Right ventricle myocardium inferior (tissue), 1 donor: ENCODE data around the gene SPTAN1. TPM values are rescaled to one million over a fixed set of nuclear protein-coding genes. Genes with fewer than 3 reads are reported as not detected.
A peak's percentile ranks its signal among the peaks of the same experiment; 100 is the strongest.
"Not testable (repeated sequence)": the region's sequence is repeated elsewhere in the genome, so short reads cannot be mapped to it uniquely, and the experiment has no call there.

ENCODE experiments used
- ATAC-seq: fragments of 200-7000 bp; cut with Tn5 transposase; one replicate; pipeline ENCODE4 v1.9.1; 2020; ENCODE audit warnings: mild to moderate bottlenecking, moderate library complexity
- DNase-seq: peaks from one replicate; pipeline ENCODE4 v3.0.0; 2021; ENCODE audit errors: missing footprints
- intact Hi-C: fragments of 100-400 bp; cut with DNase I; formaldehyde crosslinking; loops from one replicate; pipeline ENCODE4 v1.11.0; 2022
- long read RNA-seq: library from polyadenylated mRNA; unstranded; transcript quantifications from one replicate; pipeline ENCODE4 v2.0.0, GENCODE V29; 2021
- total RNA-seq: library from RNA; stranded (reverse); fragmentation: NEBNext Ultra II Directional; extraction: Animal tissue kit (Norgen Biotek cat#: 25700); gene quantifications from one replicate; pipeline ENCODE4 v1.2.1, GENCODE V29; 2021
- donor health status: DM: no; HTN: yes; CAD: no; lungs with severe emphysema.

The SPTAN1 gene
- total RNA-seq, result 247 TPM
- long read RNA-seq, full-length matches to known transcripts, result 6 of 37 reads
- long read RNA-seq, partial matches to known transcripts, result 21 of 37 reads
- long read RNA-seq, other reads (novel, unspliced or antisense), result 10 of 37 reads

GRCh38 chr9:128552153-128552743 is at the start of gene SPTAN1:
SPTAN1 (plus strand) TSS chr9:128552587; CDS start chr9:128566741, 14,154 bp downstream.
- DNase-seq (peak; percentile 95), ATAC-seq (peak; percentile 90)
- intact Hi-C loops, result loop anchor here (5.0 kb wide), 1 partner anchor 50 kb away; the partner anchor contains the start of gene GLE1

DNA sequence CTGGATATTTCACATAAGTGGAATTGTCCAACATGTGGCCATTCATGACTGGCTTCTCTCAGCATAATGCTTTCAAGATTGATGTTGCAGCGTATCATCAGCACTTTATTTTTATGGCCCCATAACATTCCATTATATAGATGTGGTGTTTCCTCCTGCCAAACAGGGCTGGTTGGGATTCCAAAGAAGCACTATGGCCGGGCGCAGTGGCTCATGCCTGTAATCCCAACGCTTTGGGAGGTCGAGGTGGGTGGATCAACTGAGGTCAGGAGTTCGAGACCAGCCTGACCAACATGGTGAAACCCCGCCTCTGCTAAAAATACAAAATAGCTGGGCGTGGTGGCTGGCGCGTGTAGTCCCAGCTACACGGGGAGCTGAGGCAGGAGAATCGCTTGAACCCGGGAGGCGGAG is 49.0 kb upstream of the SPTAN1 start:
- intact Hi-C loops, result loop anchor here (5.0 kb wide), 1 partner anchor 49 kb away; the partner anchor contains the start of gene SPTAN1
- not testable (repeated sequence) for DNase-seq, ATAC-seq

- DNase-seq, result no peak
- intact Hi-C loops, result loop anchor here (5.0 kb wide), 1 partner anchor 48 kb away; the partner anchor contains the start of gene SPTAN1
- no peak for ATAC-seq
Observed at GRCh38 chr9:128503870-128504269, 48.5 kb upstream of the SPTAN1 start.

DNA sequence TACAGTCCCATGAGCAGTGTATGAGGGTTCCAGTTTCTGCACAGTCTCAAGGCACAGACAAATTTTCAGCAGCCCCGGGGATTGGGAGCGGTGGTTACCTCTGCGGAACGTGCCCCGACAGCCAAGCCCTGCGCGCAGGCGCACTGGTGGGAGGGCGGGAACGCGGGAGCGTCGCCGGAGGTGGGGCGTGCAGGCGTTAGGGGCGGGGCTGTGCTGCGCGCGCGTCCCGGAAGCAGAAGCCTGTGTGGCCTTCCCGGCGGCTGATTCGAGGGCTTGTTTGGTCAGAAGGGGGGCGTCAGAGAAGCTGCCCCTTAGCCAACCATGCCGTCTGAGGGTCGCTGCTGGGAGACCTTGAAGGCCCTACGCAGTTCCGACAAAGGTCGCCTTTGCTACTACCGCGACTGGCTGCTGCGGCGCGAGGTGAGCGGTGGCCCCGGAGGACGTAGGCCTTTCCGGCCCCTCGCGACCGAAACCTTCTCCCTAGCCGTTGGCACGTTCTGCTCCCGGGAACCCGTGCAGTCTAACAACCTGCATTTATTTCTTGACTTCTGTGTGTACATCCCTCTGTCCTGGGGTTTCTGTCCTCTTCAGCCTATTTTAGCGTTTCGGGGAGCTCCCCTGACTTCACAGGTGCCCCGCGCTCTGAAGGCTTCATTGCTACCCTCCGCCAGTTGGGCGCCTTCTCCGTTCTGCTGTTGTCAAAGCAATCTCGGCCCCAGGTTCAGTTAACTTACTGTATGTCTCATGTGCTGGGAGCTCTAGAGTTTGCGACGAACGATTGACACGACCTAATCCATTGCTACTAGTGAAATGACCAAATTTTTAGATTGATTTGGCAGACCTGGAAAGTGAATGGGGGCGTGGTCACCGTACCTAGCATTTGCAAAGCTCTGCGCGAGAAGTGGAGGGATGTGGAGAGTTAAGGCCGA is 47.6 kb upstream of the SPTAN1 start, which contains the start of gene GLE1:
Gene GLE1 (plus strand): TSS at position 235 of the 929 bp plus-strand sequence. CDS start 87 bp downstream, at position 322.
- ATAC-seq (peak; percentile 100), DNase-seq (peak; percentile 99)
- intact Hi-C loops, result loop anchor here (5.0 kb wide), 1 partner anchor 48 kb away; the partner anchor contains the start of gene SPTAN1

DNA sequence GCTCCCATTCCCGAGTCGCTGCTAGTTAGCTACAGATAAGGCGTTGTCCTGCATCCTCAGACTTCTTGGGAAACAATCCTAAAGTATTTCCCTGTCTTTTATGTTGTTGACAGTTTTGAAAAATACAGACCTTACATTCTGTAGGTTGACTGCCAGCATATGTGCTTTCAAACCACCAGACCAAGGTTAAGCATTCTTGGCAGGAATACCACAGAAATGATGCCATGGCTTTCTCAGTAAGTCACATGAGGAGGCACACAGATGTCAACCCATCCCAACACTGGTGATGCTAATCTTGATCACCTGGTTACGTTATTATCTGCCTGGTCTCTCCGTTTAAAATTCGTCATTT is 47.0 kb upstream of the SPTAN1 start:
- ATAC-seq (no peak), DNase-seq (no peak)
- intact Hi-C loops, result no loop called here

DNA sequence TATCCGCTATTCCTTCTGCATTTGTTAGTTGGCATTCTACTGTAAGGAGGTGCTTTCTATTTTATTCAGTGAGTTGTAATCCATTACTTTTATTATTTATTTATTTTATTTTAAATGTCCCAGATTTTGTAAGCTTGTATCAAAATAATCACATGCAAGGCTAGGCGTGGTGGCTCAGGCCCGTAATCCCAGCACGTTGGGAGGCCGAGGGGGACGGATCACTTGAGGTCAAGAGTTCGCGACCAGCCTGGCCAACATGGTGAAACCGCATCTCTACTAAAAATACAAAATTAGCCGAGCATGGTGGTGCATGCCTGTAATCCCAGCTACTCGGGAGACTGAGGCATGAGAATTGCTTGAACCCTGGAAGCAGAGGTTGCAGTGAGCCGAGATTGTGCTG is 46.5 kb upstream of the SPTAN1 start:
- intact Hi-C loops, ATAC-seq, DNase-seq: not testable (repeated sequence)

- intact Hi-C loops, result no loop called here
- ATAC-seq (no peak), DNase-seq (no peak)
Observed at GRCh38 chr9:128512820-128513219, 39.6 kb upstream of the SPTAN1 start.

- intact Hi-C loops, result no loop called here
- no peak for DNase-seq
- no peak for ATAC-seq
Observed at GRCh38 chr9:128521956-128522355, 30.4 kb upstream of the SPTAN1 start.

DNA sequence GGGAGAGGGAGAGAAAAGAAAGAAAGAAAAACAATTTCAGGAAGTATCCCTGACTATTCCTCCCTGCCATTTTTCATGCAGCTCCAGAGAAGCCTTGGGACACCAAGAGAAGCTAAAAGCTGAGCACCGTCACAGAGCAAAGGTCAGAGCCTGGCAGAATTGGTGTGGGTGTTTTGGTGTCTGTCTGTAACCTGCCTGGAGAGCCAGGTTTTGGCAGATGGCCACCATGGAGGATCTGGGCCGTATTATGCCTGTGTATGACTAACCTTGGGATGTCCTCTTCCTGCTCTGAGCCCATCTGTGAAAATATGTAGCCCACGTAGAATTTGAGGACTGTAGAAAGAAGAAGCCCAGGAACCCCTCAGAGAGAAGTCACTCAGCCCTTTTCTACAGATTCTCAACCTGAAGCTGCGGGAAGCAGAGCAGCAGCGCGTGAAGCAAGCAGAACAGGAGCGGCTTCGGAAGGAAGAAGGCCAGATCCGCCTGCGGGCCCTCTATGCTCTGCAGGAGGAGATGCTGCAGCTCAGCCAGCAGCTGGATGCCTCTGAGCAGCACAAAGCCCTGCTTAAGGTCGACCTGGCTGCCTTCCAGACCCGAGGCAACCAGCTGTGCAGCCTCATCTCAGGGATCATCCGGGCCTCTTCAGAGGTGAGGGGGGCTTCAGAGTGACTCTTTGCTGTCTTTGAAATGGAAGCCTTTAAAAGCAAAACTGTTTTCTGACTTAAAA is 29.0 kb upstream of the SPTAN1 start:
- peak; percentile 52 for ATAC-seq
- intact Hi-C loops, result no loop called here
- DNase-seq, result no peak

DNA sequence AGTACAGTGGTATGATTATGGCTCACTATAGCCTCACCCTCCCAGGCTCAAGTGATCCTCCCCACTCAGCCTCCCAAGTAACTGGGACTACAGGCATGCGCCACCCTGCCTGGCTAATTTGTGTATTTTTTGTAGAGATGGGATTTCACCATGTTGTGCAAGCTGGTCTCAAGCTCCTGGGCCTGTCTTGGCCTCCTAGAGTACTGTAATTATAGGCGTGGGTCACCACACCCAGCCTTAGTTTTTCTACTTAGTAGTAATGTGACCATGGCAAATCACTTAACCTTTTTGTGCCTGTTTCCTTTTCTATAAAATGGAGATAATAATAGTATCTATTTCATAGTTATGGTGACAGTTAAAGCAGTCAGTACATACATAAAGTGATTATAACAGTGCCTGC is 25.7 kb upstream of the SPTAN1 start:
- ATAC-seq (no peak), DNase-seq (no peak)
- intact Hi-C loops, result no loop called here

- DNase-seq (no peak), ATAC-seq (no peak)
- intact Hi-C loops, result no loop called here
Observed at GRCh38 chr9:128528445-128529160, 23.8 kb upstream of the SPTAN1 start.

DNA sequence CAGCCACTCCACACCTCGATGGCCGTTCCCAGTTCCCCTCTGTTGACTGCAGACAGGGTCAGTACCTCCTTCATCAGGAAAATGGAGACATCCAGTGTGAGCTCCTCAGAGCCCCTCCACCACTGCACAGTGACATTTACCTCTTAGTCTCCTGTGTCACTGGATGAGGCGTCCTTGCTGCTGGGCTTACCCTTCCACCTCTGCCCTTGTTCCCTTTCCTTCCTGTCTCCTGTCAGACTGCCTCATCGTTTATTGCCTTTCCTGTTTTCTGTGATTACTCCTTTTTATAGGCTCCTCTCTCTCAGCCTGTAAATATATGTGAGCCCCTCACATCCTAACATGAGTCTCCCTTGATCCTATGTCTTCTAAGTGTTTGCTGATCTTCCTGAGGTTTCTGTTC is 23.2 kb upstream of the SPTAN1 start:
- no peak for ATAC-seq
- intact Hi-C loops, result no loop called here

DNA sequence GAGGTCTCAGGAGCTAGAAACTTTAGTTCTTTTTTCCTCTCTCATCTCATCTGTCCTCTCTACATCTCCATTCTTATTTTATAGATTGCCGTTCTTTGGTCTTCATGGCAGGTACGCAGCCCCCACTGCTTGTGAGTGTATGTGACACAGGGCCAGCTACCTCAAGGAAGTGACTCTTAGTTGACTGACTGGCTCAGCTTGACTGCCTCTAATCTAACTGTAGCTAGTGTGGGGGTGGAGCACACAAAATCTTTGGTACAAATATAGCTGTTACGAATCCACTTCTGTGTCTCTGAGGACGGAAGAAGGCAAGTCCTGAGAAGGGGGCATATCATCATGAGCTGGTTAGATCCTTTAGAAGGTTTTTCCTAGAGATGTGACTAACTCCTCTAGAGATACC is 19.8 kb upstream of the SPTAN1 start:
- ATAC-seq (no peak), DNase-seq (no peak)
- intact Hi-C loops, result no loop called here

More for the DNA sequence above, 23.2 kb upstream of the SPTAN1 start:
- DNase-seq, result no peak

DNA sequence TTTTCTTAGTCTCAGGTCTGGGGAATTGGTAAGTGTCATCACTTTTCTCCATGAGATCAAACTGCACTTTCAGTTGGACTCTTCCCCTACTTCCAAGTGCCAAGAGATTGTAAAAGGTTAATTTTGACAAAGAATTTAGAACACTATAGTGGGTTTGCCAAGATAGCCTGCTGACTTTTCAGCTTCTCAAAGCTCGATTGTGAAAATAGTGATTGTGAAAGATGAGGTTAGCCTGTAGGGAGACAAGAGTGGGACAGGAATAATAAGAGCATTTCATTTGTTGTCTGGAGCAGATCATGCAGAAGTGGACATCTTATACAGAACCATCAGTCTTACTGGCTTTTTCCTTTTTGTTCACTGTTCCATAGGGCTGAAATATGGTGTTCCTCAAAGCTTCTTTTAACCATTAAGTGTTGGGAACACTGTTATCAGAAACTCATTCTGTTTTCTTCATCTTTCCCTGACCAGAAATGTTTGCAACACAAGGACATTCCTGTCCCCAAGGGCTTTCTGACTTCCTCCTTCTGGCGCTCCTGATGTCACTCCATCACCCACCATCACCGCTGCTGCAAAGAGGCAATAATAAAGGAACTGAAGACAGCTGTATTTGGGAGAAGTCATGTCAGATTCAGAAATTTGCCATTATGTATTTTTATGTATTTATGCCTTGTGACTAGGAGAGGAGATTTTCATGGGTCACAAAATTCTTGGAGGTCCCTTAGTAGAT is 11.6 kb upstream of the SPTAN1 start:
- DNase-seq (no peak), ATAC-seq (peak; percentile 66)
- intact Hi-C loops, result no loop called here

GRCh38 chr9:128546504-128546903 is 5.9 kb upstream of the SPTAN1 start:
- intact Hi-C loops, result no loop called here
- DNase-seq, result no peak
- no peak for ATAC-seq

- no peak for ATAC-seq
- intact Hi-C loops, result no loop called here
- DNase-seq, result no peak
Observed at GRCh38 chr9:128548876-128549275, 3.5 kb upstream of the SPTAN1 start.

DNA sequence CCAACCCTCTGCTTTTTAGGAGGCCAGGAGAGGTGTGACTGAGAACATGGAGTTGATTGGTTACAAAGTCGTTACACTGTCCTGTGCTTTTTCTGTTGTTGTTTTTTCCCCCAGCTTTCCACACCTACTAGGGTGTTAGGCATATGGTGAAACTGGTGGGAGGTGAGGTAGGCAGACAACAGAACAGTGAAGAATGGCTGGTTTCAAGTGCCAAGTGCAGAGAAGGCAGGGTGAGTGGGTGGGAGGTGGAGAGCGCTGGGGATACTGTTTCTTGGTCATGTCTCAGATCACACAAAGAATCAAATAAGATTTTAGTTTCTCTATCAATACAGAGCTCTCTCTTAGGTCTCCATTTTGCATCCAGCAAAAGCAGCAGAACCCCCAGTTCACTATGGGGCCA is 2.2 kb upstream of the SPTAN1 start:
- DNase-seq, result no peak
- intact Hi-C loops, result loop anchor here (5.0 kb wide), 1 partner anchor 48 kb away; the partner anchor contains the start of gene GLE1
- no peak for ATAC-seq
